ENCODE data around the gene CDH7. TPM values are rescaled to one million over a fixed set of nuclear protein-coding genes. Genes with fewer than 3 reads are reported as not detected.
A peak's percentile ranks its signal among the peaks of the same experiment; 100 is the strongest.

CDH7 gene
- total RNA-seq, 1 donor from 2014 or later: 0.94 TPM

DNA sequence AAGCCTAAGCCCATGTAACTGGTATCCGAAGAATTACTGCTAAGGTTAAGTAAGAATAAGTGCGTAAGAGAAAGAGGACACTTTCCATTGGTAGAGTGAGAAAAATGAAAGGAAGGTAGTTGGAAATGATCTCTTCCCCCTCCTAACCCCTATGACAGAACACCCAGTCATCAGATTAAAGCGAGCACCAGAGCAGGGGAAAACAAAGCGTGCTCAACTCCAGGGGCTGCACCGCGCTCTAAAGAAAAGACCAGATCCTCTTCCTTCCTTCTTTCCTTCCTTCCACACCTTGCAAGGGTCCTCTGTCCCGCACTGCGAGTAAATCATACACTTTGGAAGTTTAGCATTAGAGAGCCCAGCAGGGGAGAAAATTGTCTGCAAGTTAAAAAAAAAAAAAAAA, 971 bp upstream of the CDH7 start:
- peaks cover 51% of the 10 kb centered on the region for H3K27me3 Mint-ChIP-seq (ENCODE audit: low read depth)
- peaks cover 24% of the 10 kb centered on the region for H3K4me1 Mint-ChIP-seq

DNA sequence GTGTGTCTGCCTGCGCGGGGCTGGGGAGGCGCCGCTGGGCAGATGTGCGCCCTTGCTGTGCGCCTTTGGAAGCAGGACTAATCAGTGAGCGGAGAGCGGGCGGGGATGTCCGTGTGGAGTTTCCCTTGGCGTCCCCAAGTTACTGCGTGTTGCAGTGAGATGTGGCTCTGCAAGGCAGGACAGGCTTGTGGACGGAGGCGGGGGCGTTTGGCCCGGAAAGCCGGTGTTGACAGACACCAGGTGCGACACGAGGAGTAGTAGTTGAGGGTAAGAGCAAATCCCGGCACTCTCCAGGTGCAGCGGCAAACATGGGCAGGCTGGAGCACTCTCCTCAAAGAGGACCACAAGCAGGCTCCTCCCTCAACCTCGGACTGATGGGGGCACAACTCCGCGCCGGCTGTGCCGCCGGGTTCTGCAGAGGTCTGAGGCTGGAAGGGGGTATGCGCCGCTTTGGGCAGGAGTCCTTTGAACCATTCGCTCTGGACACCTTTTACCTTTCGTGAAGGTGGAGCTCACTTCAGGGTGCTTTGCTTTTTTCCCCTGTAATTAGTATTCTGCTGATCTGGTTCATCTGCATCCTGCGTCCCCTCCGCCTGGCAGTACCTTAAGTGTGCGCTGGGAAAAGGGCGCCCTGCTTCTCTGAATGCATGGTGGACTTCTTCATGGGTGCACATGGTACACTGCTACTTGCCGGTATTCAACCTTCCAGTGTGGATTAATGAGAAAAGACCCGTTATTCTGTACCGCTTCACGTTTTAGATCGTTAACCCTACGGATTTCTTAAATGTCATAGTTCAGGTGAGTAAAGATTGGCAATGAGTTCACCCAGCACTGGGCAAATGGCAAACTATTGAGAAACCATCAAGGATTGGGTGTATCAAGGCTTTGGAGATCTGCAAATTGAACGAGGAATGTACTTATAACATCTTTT, 608 bp downstream of the CDH7 start:
- H3K4me3 Mint-ChIP-seq: peak overlapping the region; percentile 69
- TF ChIP-seq, protein P1, sequence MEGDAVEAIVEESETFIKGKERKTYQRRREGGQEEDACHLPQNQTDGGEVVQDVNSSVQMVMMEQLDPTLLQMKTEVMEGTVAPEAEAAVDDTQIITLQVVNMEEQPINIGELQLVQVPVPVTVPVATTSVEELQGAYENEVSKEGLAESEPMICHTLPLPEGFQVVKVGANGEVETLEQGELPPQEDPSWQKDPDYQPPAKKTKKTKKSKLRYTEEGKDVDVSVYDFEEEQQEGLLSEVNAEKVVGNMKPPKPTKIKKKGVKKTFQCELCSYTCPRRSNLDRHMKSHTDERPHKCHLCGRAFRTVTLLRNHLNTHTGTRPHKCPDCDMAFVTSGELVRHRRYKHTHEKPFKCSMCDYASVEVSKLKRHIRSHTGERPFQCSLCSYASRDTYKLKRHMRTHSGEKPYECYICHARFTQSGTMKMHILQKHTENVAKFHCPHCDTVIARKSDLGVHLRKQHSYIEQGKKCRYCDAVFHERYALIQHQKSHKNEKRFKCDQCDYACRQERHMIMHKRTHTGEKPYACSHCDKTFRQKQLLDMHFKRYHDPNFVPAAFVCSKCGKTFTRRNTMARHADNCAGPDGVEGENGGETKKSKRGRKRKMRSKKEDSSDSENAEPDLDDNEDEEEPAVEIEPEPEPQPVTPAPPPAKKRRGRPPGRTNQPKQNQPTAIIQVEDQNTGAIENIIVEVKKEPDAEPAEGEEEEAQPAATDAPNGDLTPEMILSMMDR (IDR thresholded peaks at IDR 0.05; ENCODE audit: unreplicated experiment): no peak
- no peak overlapping the region for H3K27ac Mint-ChIP-seq
- H3K9me3 Mint-ChIP-seq: no peaks in the 10 kb centered on the region
- peaks cover 24% of the 10 kb centered on the region for H3K4me1 Mint-ChIP-seq
- DNase-seq (ENCODE audit: low spot score in 2 of 2, unreplicated experiment in 2 of 2): peak in 1 of 2 experiments; percentile 21
- peaks cover 51% of the 10 kb centered on the region for H3K27me3 Mint-ChIP-seq (ENCODE audit: low read depth)
- H3K36me3 Mint-ChIP-seq: no peaks in the 10 kb centered on the region

More for the DNA sequence above, 971 bp upstream of the CDH7 start:
- Mint-ChIP-seq H3K4me3 (peak overlapping the region; percentile 84), H3K27ac (no peak overlapping the region), H3K36me3 (no peaks in the 10 kb centered on the region), H3K9me3 (no peaks in the 10 kb centered on the region)
- TF ChIP-seq, protein P1 (IDR thresholded peaks at IDR 0.05; ENCODE audit: unreplicated experiment): no peak
- DNase-seq (ENCODE audit: low spot score in 2 of 2, unreplicated experiment in 2 of 2): no peak

- TF ChIP-seq, protein P1 (IDR thresholded peaks at IDR 0.05; ENCODE audit: unreplicated experiment): no peak
- Mint-ChIP-seq H3K9me3 (no peaks in the 10 kb centered on the region), H3K27me3 (ENCODE audit: low read depth) (peaks cover 47% of the 10 kb centered on the region), H3K4me3 (no peak overlapping the region), H3K36me3 (no peaks in the 10 kb centered on the region), H3K4me1 (peaks cover 24% of the 10 kb centered on the region), H3K27ac (no peak overlapping the region)
- no peak for DNase-seq (ENCODE audit: low spot score in 2 of 2, unreplicated experiment in 2 of 2)
Observed at GRCh38 chr18:65752625-65753325, 2.0 kb downstream of the CDH7 start.

DNA sequence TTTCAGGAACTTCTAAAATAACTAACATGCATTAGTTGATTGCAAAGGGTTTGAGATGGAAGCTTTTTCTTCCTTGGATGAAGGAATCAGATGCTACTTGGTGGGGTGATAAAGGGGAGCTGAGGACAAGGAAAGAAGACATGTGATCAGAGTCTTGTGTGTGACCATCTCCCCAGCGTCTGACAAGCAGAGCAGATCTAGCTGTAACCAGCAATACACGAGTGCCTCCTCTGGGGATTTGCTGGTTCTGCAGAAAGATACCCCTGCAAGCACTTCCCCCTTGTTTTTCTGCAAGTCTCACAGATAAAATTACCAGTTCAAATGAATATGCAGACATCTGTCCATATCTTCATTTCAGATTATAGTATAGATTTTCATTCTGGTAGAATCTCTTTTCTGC, 2.7 kb downstream of the CDH7 start:
- no peak overlapping the region for H3K27ac Mint-ChIP-seq
- peaks cover 24% of the 10 kb centered on the region for H3K4me1 Mint-ChIP-seq
- TF ChIP-seq, protein P1 (IDR thresholded peaks at IDR 0.05; ENCODE audit: unreplicated experiment): no peak
- no peaks in the 10 kb centered on the region for H3K36me3 Mint-ChIP-seq
- no peaks in the 10 kb centered on the region for H3K9me3 Mint-ChIP-seq
- H3K27me3 Mint-ChIP-seq (ENCODE audit: low read depth): peaks cover 41% of the 10 kb centered on the region
- H3K4me3 Mint-ChIP-seq: no peak overlapping the region
- peak in 1 of 2 experiments; percentile 45 for DNase-seq (ENCODE audit: low spot score in 2 of 2, unreplicated experiment in 2 of 2)

DNA sequence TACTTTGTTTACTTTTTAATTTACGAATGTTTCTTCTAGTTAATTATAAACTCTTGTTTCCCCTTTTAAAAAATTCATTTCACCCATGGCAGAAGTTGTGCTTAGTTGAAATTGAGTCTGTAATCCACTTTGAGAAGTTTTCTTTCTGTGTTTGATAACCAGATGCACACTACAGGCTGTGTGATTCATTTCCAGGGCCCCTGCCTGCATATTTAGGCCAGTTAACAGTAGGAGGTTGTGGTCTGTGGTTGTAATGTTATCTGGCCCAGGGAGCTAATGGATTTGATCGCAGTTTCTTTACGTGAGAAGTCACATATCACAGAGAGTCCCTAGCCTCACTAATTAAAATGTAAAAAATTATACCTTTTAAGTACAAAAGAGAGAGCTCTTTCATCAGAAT, 3.3 kb downstream of the CDH7 start:
- Mint-ChIP-seq H3K9me3 (no peaks in the 10 kb centered on the region), H3K27ac (no peak overlapping the region)

More for the DNA sequence above, 3.3 kb downstream of the CDH7 start:
- TF ChIP-seq, protein P1 (IDR thresholded peaks at IDR 0.05; ENCODE audit: unreplicated experiment): no peak
- Mint-ChIP-seq H3K27me3 (ENCODE audit: low read depth) (peaks cover 35% of the 10 kb centered on the region), H3K4me1 (peaks cover 24% of the 10 kb centered on the region), H3K4me3 (no peak overlapping the region), H3K36me3 (no peaks in the 10 kb centered on the region)
- no peak for DNase-seq (ENCODE audit: low spot score in 2 of 2, unreplicated experiment in 2 of 2)

Measured in mesothelial cell of epicardium (in vitro differentiated cells).